SK-N-SH (cell line): ENCODE data around the gene UPP1. TPM values are rescaled to one million over a fixed set of nuclear protein-coding genes. Genes with fewer than 3 reads are reported as not detected.
A peak's percentile ranks its signal among the peaks of the same experiment; 100 is the strongest.

Experiments used
- CTCF ChIA-PET: fragments of 300-600, 350-600 bp; formaldehyde crosslinking; extraction: SDS; loops from one replicate; lab custom pipeline; 2021; lab: Yijun Ruan, JAX
- POLR2A ChIA-PET: fragments of 350-600 bp; sonication (Branson Sonifier 250); formaldehyde crosslinking; extraction: SDS; loops from one replicate; lab custom pipeline; 2020; ENCODE audit warnings: antibody characterized with exemption, inconsistent platforms; lab: Yijun Ruan, JAX
- DNase-seq: peaks from one replicate; pipeline ENCODE4 v3.0.0; 2012
- H2AFZ ChIP-seq: fragments of 200-600 bp; sonication (generic); 2 replicates; pipeline ENCODE4 v1.8.1; 2016; ENCODE audit warnings: antibody characterized with exemption, mild to moderate bottlenecking, low read depth
- H3F3A ChIP-seq: fragments of 200-600 bp; sonication (generic); replicated peaks from 2 replicates; pipeline ENCODE3; 2016; ENCODE audit warnings: antibody characterized with exemption, mild to moderate bottlenecking; ENCODE audit not compliant: insufficient read depth
- H3K27ac ChIP-seq, 2 experiments: fragments of 200-500 bp in 1 of 2; fragments of 200-600 bp in 1 of 2; sonication (Bioruptor generic) in 1 of 2; sonication (generic), shearing (Covaris generic) in 1 of 2; 2 replicates each; pipeline versions ENCODE4 v1.5.1 to v1.6.1; 2014 to 2016; ENCODE audit warnings: low read depth in 2 of 2, inconsistent platforms in 1 of 2, low read length in 1 of 2, mild to moderate bottlenecking in 1 of 2, mixed read lengths in 1 of 2
- H3K27me3 ChIP-seq: fragments of 200-600 bp; sonication (generic), shearing (Covaris generic); 2 replicates; pipeline ENCODE4 v1.6.1; 2016; ENCODE audit warnings: mixed run types; ENCODE audit not compliant: insufficient read depth
- H3K36me3 ChIP-seq, 2 experiments: fragments of 200-500 bp in 1 of 2; fragments of 200-600 bp in 1 of 2; sonication (Bioruptor generic) in 1 of 2; sonication (generic) in 1 of 2; replicated peaks in 1 of 2; 2 replicates each; pipeline versions ENCODE3 to v1.5.1; 2014 to 2016; ENCODE audit warnings: low read length in 1 of 2, mild to moderate bottlenecking in 1 of 2; ENCODE audit not compliant: insufficient read depth in 2 of 2, control insufficient read depth in 1 of 2
- H3K4me1 ChIP-seq, 2 experiments: fragments of 200-500 bp in 1 of 2; fragments of 200-600 bp in 1 of 2; sonication (Bioruptor generic) in 1 of 2; sonication (generic), shearing (Covaris generic) in 1 of 2; 2 replicates each; pipeline versions ENCODE4 v1.5.1 to v1.6.1; 2014 to 2016; ENCODE audit warnings: low read depth in 1 of 2, low read length in 1 of 2, mixed run types in 1 of 2; ENCODE audit not compliant: insufficient read depth in 2 of 2, control insufficient read depth in 1 of 2
- H3K4me2 ChIP-seq: fragments of 200-600 bp; sonication (generic), shearing (Covaris generic); 2 replicates; pipeline ENCODE4 v1.6.1; 2017; ENCODE audit warnings: mixed run types
- H3K4me3 ChIP-seq, 2 experiments: fragments of 200-500 bp in 1 of 2; fragments of 200-600 bp in 1 of 2; sonication (Bioruptor generic) in 1 of 2; sonication (generic), shearing (Covaris generic) in 1 of 2; 2 replicates each; pipeline versions ENCODE4 v1.5.1 to v1.8.1; 2014 to 2016; ENCODE audit warnings: low read depth in 2 of 2, inconsistent platforms in 1 of 2, low read length in 1 of 2, mild to moderate bottlenecking in 1 of 2, mixed read lengths in 1 of 2, moderate library complexity in 1 of 2
- H3K79me2 ChIP-seq: fragments of 200-600 bp; sonication (generic); 2 replicates; pipeline ENCODE4 v1.8.1; 2017; ENCODE audit warnings: mild to moderate bottlenecking; ENCODE audit not compliant: insufficient read depth
- H3K9ac ChIP-seq: fragments of 200-600 bp; sonication (generic); 2 replicates; pipeline ENCODE4 v1.6.1; 2017; ENCODE audit warnings: mixed run types
- H3K9me2 ChIP-seq: fragments of 200-600 bp; sonication (generic); 2 replicates; pipeline ENCODE4 v1.6.1; 2017; ENCODE audit warnings: mixed run types
- H3K9me3 ChIP-seq: fragments of 200-600 bp; sonication (generic); 2 replicates; pipeline ENCODE4 v1.6.1; 2017; ENCODE audit warnings: mixed run types, mild to moderate bottlenecking, moderate library complexity
- H4K20me1 ChIP-seq: fragments of 200-600 bp; sonication (generic); 2 replicates; pipeline ENCODE4 v1.6.1; 2017; ENCODE audit warnings: mild to moderate bottlenecking, mixed run types; ENCODE audit not compliant: insufficient read depth
- ELF1 ChIP-seq: IDR thresholded peaks from 2 replicates; pipeline ENCODE4 v1.4.0; 2012
- EP300 ChIP-seq, 2 experiments: IDR thresholded peaks; 2 replicates each; pipeline versions ENCODE4 v1.4.0 to v1.6.1; 2012; ENCODE audit warnings: borderline replicate concordance in 1 of 2, low read depth in 1 of 2, low read length in 1 of 2
- GATA2 ChIP-seq: sonication (generic); formaldehyde crosslinking; IDR thresholded peaks from 2 replicates; pipeline ENCODE4 v1.5.0; 2020; ENCODE audit warnings: mild to moderate bottlenecking, missing genetic modification reagents
- IRF3 ChIP-seq: fragments of 150-350 bp; IDR thresholded peaks from 2 replicates; pipeline ENCODE4 v1.6.1; 2016; ENCODE audit warnings: mild to moderate bottlenecking, low read depth, low read length
- JUND ChIP-seq: IDR thresholded peaks from 2 replicates; pipeline ENCODE4 v1.4.0; 2012
- MXI1 ChIP-seq: IDR thresholded peaks from 2 replicates; pipeline ENCODE4 v1.6.1; 2012; ENCODE audit warnings: mild to moderate bottlenecking, low read depth, low read length, improper control_type of control experiment
- POLR2AphosphoS5 ChIP-seq: IDR thresholded peaks from 2 replicates; pipeline ENCODE4 v1.6.1; 2012; ENCODE audit warnings: low read depth, low read length
- RFX5 ChIP-seq: IDR thresholded peaks from 2 replicates; pipeline ENCODE4 v1.6.1; 2012; ENCODE audit warnings: mild to moderate bottlenecking, improper control_type of control experiment, low read length
- TAF1 ChIP-seq: IDR thresholded peaks from 2 replicates; pipeline ENCODE4 v1.6.1; 2012; ENCODE audit warnings: low read depth, mild to moderate bottlenecking, low read length, moderate library complexity, borderline replicate concordance
- TCF12 ChIP-seq: IDR thresholded peaks from 2 replicates; pipeline ENCODE4 v1.4.0; 2012
- WGBS: methylation state at CpG from one replicate; pipeline ENCODE4 v1.1.6; 2017; ENCODE audit warnings: low lambda C conversion rate; 5-methylcytosine and 5-hydroxymethylcytosine counted together
- polyA plus RNA-seq, 3 experiments: library from polyadenylated mRNA; depleted of rRNA; stranded (reverse); fragments of >200 nt; gene quantifications; 2 replicates each; pipeline ENCODE4 v1.2.3, GENCODE V29; 2012
- TF ChIP-seq, protein P1 (sequence below): IDR thresholded peaks from 2 replicates; pipeline ENCODE4 v1.4.0; 2012; ENCODE audit warnings: low read depth

UPP1 gene
- polyA plus RNA-seq, 1 of the 3 experiments (the other 2 are of a cell fraction) = 56.9 TPM

DNA sequence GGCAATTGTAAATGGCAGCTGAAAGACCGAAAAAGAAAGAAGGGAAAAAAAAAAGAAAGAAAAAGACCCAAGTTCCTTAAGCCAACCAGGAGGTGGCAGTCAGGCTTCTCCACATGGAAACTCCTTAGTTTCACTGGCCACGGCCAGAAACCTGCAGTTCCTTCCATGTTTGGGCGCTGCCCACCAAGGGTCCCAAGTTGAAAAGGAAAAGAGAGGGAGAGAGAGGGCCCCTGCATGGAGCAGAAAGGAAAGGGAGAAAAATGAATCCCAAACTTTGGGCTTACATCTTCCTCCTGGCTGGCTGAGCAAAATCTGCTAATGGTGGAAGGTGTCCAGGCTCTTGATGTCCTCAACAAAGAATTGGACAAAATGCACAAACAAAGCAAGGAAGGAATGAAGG is 50.4 kb downstream of the UPP1 start (continued):
- no peak for TF ChIP-seq IRF3

DNA sequence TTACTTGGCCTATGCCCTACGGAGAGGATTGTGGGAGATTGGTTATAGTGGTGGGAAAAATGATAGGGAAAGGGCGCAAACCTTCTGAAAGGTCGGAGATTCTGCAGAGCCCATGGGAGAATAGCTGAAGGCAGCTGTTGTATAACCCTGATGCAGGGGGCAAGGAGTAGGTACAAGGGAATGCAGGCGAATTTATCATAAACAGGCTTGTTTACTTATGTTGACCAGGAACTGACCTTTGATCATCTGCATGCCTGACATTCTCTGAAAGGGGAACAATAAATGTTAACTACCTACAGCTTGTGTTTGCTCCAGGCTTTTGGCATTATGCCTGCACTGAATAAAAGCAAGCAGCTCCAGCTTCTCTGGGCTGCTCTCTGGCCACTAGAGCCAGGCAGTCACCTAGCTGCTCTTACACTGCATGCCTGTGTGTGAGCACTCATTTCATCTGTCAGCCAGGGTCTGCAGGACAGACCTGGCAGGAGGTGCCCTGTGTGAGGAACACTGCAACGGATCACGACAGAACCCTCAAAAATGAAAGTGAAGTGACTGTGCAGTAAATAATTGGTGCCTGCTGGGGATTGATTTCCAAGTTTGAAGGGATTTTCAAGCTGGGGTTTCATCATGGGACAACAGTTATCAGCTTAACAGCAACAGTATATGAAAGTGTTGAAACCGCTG is 51.1 kb downstream of the UPP1 start:
- H3K9me2 ChIP-seq = no peaks in the 10 kb centered on the region
- DNase-seq = no peak
- H2AFZ ChIP-seq = no peak overlapping the region
- POLR2A ChIA-PET = no interaction called here
- H3K27me3 ChIP-seq = peaks cover 12% of the 10 kb centered on the region; the same call in 1 of the 2 replicates
- no peak overlapping the region for H3K27ac ChIP-seq
- H3K36me3 ChIP-seq = no peaks in the 10 kb centered on the region
- CTCF ChIA-PET = interaction anchor here (1.0 to 2.2 kb wide), 4 partner anchors 10 to 195 kb away, joined by 3 to 8 read pairs (median 6); no protein-coding TSS in a partner anchor
- no peaks in the 10 kb centered on the region for H3F3A ChIP-seq
- no peaks in the 10 kb centered on the region for H3K9me3 ChIP-seq
- no peak for TF ChIP-seq MXI1
- TF ChIP-seq, protein P1, sequence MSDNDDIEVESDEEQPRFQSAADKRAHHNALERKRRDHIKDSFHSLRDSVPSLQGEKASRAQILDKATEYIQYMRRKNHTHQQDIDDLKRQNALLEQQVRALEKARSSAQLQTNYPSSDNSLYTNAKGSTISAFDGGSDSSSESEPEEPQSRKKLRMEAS = no peak
- TF ChIP-seq EP300 (IDR thresholded peaks at IDR 0.05; ENCODE audit: borderline replicate concordance in 1 of 2, low read depth in 1 of 2, low read length in 1 of 2) = no peak
- TF ChIP-seq POLR2AphosphoS5 = no peak
- TF ChIP-seq ELF1 = no peak
- TF ChIP-seq TAF1 = no peak
- no peak for TF ChIP-seq JUND
- TF ChIP-seq RFX5 = no peak
- H3K9ac ChIP-seq = no peak overlapping the region
- H3K4me1 ChIP-seq = peaks cover 0 to 2% of the 10 kb centered on the region in 2 experiments; a peak in 1 of 4 replicates
- peak overlapping the region; percentile 39; the same call in 1 of the 2 replicates for H3K4me2 ChIP-seq
- WGBS = 47% methylated on average over 7 of the region's 7 CpGs
- H3K4me3 ChIP-seq = 0 out of 4 replicates have a peak overlapping the region, but pooled peaks of 1 of the 2 experiments have one; percentile 14
- no peaks in the 10 kb centered on the region for H3K79me2 ChIP-seq
- H4K20me1 ChIP-seq = no peaks in the 10 kb centered on the region

- DNase-seq = no peak
- H3K4me3 ChIP-seq = no peak overlapping the region
- 53% methylated on average over 1 of the region's 1 CpG for WGBS
- no peak overlapping the region for H3K9ac ChIP-seq
- TF ChIP-seq TCF12 = no peak
- TF ChIP-seq TAF1 = no peak
- no peak for TF ChIP-seq GATA2 (CRISPR knock-in tag)
- H3K27ac ChIP-seq = no peak overlapping the region
- H3F3A ChIP-seq = no peaks in the 10 kb centered on the region
- no peaks in the 10 kb centered on the region for H3K36me3 ChIP-seq
- CTCF ChIA-PET = interaction anchor here (0.9 to 1.7 kb wide), 5 partner anchors 8 to 197 kb away, joined by 3 to 5 read pairs (median 3); no protein-coding TSS in a partner anchor
- no peak overlapping the region for H2AFZ ChIP-seq
- H3K9me2 ChIP-seq = no peaks in the 10 kb centered on the region
- no peak overlapping the region for H3K4me2 ChIP-seq
- H4K20me1 ChIP-seq = no peaks in the 10 kb centered on the region
- H3K9me3 ChIP-seq = no peaks in the 10 kb centered on the region
- POLR2A ChIA-PET = no interaction called here
- H3K27me3 ChIP-seq = peaks cover 26% of the 10 kb centered on the region; the same call in 1 of the 2 replicates
- peaks cover 0 to 2% of the 10 kb centered on the region in 2 experiments; a peak in 1 of 4 replicates for H3K4me1 ChIP-seq
- no peaks in the 10 kb centered on the region for H3K79me2 ChIP-seq
Observed at GRCh38 chr7:48141521-48141920, 52.5 kb downstream of the UPP1 start.
